Breast epithelium (tissue), 4 donors: Measurements from ENCODE around the gene WFDC6. TPM values are rescaled to one million over a fixed set of nuclear protein-coding genes. Genes with fewer than 3 reads are reported as not detected.

ENCODE experiments used
- DNase-seq, 2 donors: peaks; one replicate each; pipeline ENCODE4 v3.0.0-alpha.2; 2019; ENCODE audit warnings: low spot score in 2 of 2
- H3K27ac ChIP-seq, 2 donors: fragments of 200-600 bp; sonication (generic) in 1 of 2; one replicate each; pipeline ENCODE4 v1.5.1; 2016 to 2019; ENCODE audit warnings: mild to moderate bottlenecking in 1 of 2
- H3K27me3 ChIP-seq, 2 donors: fragments of 200-600 bp; sonication (generic) in 1 of 2; one replicate each; pipeline versions ENCODE4 v1.5.1 to v1.6.0; 2017 to 2019; ENCODE audit warnings: control low read depth in 1 of 2, mild to moderate bottlenecking in 1 of 2
- H3K36me3 ChIP-seq: fragments of 200-600 bp; one replicate; pipeline ENCODE4 v1.5.1; 2019
- H3K4me1 ChIP-seq, 2 donors: fragments of 200-600 bp; sonication (generic); one replicate each; pipeline ENCODE4 v1.5.1; 2016 to 2019; ENCODE audit warnings: control low read depth in 1 of 2
- H3K4me3 ChIP-seq, 3 donors: fragments of 200-600 bp; sonication (generic); 1 replicate in 2 of 3; 2 replicates in 1 of 3; pipeline ENCODE4 v1.5.1; 2016 to 2019; ENCODE audit warnings: mild to moderate bottlenecking in 3 of 3, moderate library complexity in 2 of 3
- H3K9me3 ChIP-seq, 2 donors: fragments of 200-600 bp; sonication (generic) in 1 of 2; one replicate each; pipeline ENCODE4 v1.5.1; 2016 to 2019; ENCODE audit warnings: control low read depth in 1 of 2
- CTCF ChIP-seq, 3 donors: fragments of 450-650 bp; IDR thresholded peaks; one replicate each; pipeline ENCODE4 v1.5.1; 2016 to 2017; ENCODE audit warnings: antibody characterized with exemption in 3 of 3, mild to moderate bottlenecking in 3 of 3, moderate library complexity in 3 of 3
- POLR2A ChIP-seq: fragments of 450-650 bp; IDR thresholded peaks from one replicate; pipeline ENCODE4 v1.6.1; 2016; ENCODE audit warnings: antibody characterized with exemption, mild to moderate bottlenecking, moderate library complexity
- POLR2AphosphoS5 ChIP-seq, 3 donors: sonication (generic); formaldehyde crosslinking; IDR thresholded peaks; one replicate each; pipeline ENCODE4 v1.6.1; 2017; ENCODE audit warnings: antibody characterized with exemption in 3 of 3
- intact Hi-C: fragments of 100-400 bp; cut with DNase I; formaldehyde crosslinking; loops from one replicate; pipeline ENCODE4 v1.15.1; 2023; ENCODE audit warnings: low total_unique reads
- total RNA-seq, 3 donors: library from RNA; depleted of rRNA; stranded (reverse); fragments of >200 nt; gene quantifications; one replicate each; pipeline ENCODE4 v1.1.0, GENCODE V29; 2016

WFDC6 gene
- total RNA-seq, 3 donors from 2014 or later, result not detected

GRCh38 chr20:45545351-45545750 is 6.1 kb upstream of the WFDC6 start:
- no peaks in the 10 kb centered on the region for H3K27me3 ChIP-seq
- H3K9me3 ChIP-seq, result no peaks in the 10 kb centered on the region
- H3K4me1 ChIP-seq, result no peaks in the 10 kb centered on the region
- no peak for TF ChIP-seq POLR2AphosphoS5 (IDR thresholded peaks at IDR 0.05)
- no peak for TF ChIP-seq CTCF (IDR thresholded peaks at IDR 0.05)
- TF ChIP-seq POLR2A, result no peak
- no peak for DNase-seq
- H3K4me3 ChIP-seq, result no peak overlapping the region
- H3K36me3 ChIP-seq, result no peaks in the 10 kb centered on the region
- H3K27ac ChIP-seq, result no peak overlapping the region
- intact Hi-C loops, result no loop called here

DNA sequence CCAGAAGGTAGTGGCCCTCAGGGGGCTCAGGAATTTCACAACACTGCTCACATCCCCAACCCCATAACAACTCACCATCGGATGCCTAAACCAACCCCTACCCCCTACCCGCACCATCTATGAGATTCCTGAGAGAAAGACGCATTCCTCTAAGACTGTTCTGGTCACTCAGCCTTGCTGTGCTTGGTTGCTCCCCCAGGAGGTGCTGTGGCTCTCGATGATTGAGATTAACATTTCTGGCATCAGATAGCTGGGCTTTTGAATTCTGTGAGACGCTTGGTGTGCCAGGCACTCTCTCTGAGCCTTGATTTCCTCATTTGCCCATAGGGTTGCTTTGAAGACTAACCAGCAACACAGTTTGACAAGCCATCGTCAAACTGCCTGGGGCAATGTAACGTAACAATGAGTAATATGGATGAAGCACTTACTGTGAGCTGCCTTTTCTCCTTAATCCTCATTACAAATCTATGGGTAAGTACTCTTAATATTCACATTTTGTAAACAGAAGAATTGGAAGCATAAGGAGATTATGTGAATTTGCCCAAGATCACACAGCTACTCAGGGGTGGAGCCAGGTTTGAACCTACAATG is 978 bp downstream of the WFDC6 start:
- intact Hi-C loops, result no loop called here
- no peak for TF ChIP-seq CTCF (IDR thresholded peaks at IDR 0.05)
- no peak for TF ChIP-seq POLR2A
- TF ChIP-seq POLR2AphosphoS5 (IDR thresholded peaks at IDR 0.05), result no peak
- H3K27me3 ChIP-seq, result peaks cover 0 to 6% of the 10 kb centered on the region in 2 donors

DNA sequence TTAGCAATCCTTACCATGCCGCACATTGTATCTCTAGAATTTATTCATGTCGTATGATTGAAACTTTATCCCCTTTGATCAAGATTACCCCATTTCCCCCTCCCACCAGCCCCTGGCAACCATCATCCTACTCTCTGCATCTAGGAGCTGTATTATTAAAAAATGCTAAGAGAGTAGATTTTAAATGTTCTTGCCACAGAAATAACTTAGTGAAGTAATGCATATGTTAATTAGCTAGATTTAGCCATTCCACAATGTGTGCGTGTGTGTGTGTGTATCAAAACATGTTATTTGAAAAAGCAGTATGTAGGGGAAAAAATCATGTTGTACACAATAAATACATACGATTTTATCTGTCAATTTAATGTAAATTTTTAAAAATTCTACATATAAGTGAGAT is 12.0 kb downstream of the WFDC6 start:
- TF ChIP-seq CTCF (IDR thresholded peaks at IDR 0.05) (no peak), POLR2AphosphoS5 (IDR thresholded peaks at IDR 0.05) (no peak), POLR2A (no peak)
- Histone ChIP-seq H3K4me1 (no peaks in the 10 kb centered on the region), H3K27me3 (no peaks in the 10 kb centered on the region), H3K9me3 (no peaks in the 10 kb centered on the region), H3K36me3 (no peaks in the 10 kb centered on the region), H3K27ac (no peak overlapping the region), H3K4me3 (no peak overlapping the region)
- intact Hi-C loops, result no loop called here
- DNase-seq, result no peak

More for the DNA sequence above, 978 bp downstream of the WFDC6 start:
- H3K4me3 ChIP-seq, result no peak overlapping the region
- no peaks in the 10 kb centered on the region for H3K4me1 ChIP-seq
- H3K36me3 ChIP-seq, result no peaks in the 10 kb centered on the region
- DNase-seq, result no peak
- no peak overlapping the region for H3K27ac ChIP-seq
- H3K9me3 ChIP-seq, result no peaks in the 10 kb centered on the region

GRCh38 chr20:45523821-45524220 is 15.5 kb downstream of the WFDC6 start:
- DNase-seq, result no peak
- intact Hi-C loops, result no loop called here
- no peak for TF ChIP-seq POLR2AphosphoS5 (IDR thresholded peaks at IDR 0.05)
- TF ChIP-seq CTCF (IDR thresholded peaks at IDR 0.05), result no peak
- TF ChIP-seq POLR2A, result no peak

GRCh38 chr20:45518282-45518681 is 21.0 kb downstream of the WFDC6 start:
- Histone ChIP-seq H3K4me3 (no peak overlapping the region), H3K27ac (peak overlapping the region; percentile 61 to 66), H3K4me1 (no peaks in the 10 kb centered on the region), H3K9me3 (no peaks in the 10 kb centered on the region), H3K36me3 (no peaks in the 10 kb centered on the region), H3K27me3 (no peaks in the 10 kb centered on the region)
- intact Hi-C loops, result no loop called here
- no peak for TF ChIP-seq POLR2AphosphoS5 (IDR thresholded peaks at IDR 0.05)
- no peak for TF ChIP-seq CTCF (IDR thresholded peaks at IDR 0.05)
- TF ChIP-seq POLR2A, result no peak
- DNase-seq, result peak in 1 of 2 donors; percentile 76

More at GRCh38 chr20:45523821-45524220, 15.5 kb downstream of the WFDC6 start:
- no peak overlapping the region for H3K27ac ChIP-seq
- no peaks in the 10 kb centered on the region for H3K27me3 ChIP-seq
- no peaks in the 10 kb centered on the region for H3K9me3 ChIP-seq
- no peaks in the 10 kb centered on the region for H3K36me3 ChIP-seq
- no peaks in the 10 kb centered on the region for H3K4me1 ChIP-seq
- no peak overlapping the region for H3K4me3 ChIP-seq
